IMR-90 (cell line): Measurements from ENCODE around the gene ABLIM3. TPM values are rescaled to one million over a fixed set of nuclear protein-coding genes. Genes with fewer than 3 reads are reported as not detected.

Experiments
- ATAC-seq: fragments of 200-7000 bp; cut with Tn5 transposase; 2 replicates; pipeline ENCODE4 v1.9.1; 2020; ENCODE audit warnings: low read depth, mild to moderate bottlenecking, moderate library complexity
- BruUV-seq: library from RNA; stranded (reverse); fragments of 400-500 nt; replicated peaks from 2 replicates; lab custom pipeline; 2021; lab: Mats Ljungman, UMichigan
- CTCF ChIA-PET: fragments of 300-600 bp; formaldehyde crosslinking; extraction: SDS; loops from one replicate; lab custom pipeline; 2021; ENCODE audit warnings: antibody characterized with exemption; lab: Yijun Ruan, JAX
- POLR2A ChIA-PET: fragments of 300-600 bp; sonication (Branson Sonifier 250); formaldehyde crosslinking; loops from one replicate; lab custom pipeline; 2022; ENCODE audit warnings: antibody characterized with exemption; ENCODE audit not compliant: unreplicated experiment; lab: Charles Lee
- DNase-seq: peaks from one replicate; pipeline ENCODE4 v3.0.0; 2013
- H2AFZ ChIP-seq: replicated peaks from 2 replicates; pipeline ENCODE3; 2013; ENCODE audit warnings: low read length, mild to moderate bottlenecking; ENCODE audit not compliant: poor library complexity
- H2AK5ac ChIP-seq: 2 replicates; pipeline ENCODE4 v1.6.1; 2013; ENCODE audit warnings: low read depth, low read length, inconsistent platforms
- H2AK9ac ChIP-seq: replicated peaks from 2 replicates; pipeline ENCODE3; 2013; ENCODE audit warnings: mild to moderate bottlenecking, low read depth, low read length, moderate library complexity; ENCODE audit not compliant: poor library complexity
- H2BK120ac ChIP-seq: 2 replicates; pipeline ENCODE4 v1.6.1; 2013; ENCODE audit warnings: low read depth, low read length, inconsistent platforms
- H2BK15ac ChIP-seq: 3 replicates; pipeline ENCODE4 v1.6.1; 2013; ENCODE audit warnings: low read depth, low read length, inconsistent platforms
- H2BK20ac ChIP-seq: 2 replicates; pipeline ENCODE4 v1.6.1; 2013; ENCODE audit warnings: low read depth, mild to moderate bottlenecking, inconsistent platforms, low read length, moderate library complexity
- H2BK5ac ChIP-seq: 2 replicates; pipeline ENCODE4 v1.6.1; 2013; ENCODE audit warnings: mild to moderate bottlenecking, low read depth, low read length, inconsistent platforms; ENCODE audit not compliant: poor library complexity, severe bottlenecking
- H3K14ac ChIP-seq: replicated peaks from 2 replicates; pipeline ENCODE4 v1.6.1; 2013; ENCODE audit warnings: low read depth, low read length, inconsistent platforms
- H3K18ac ChIP-seq: 2 replicates; pipeline ENCODE4 v1.6.1; 2013; ENCODE audit warnings: low read depth, low read length, control low read depth
- H3K23ac ChIP-seq: 2 replicates; pipeline ENCODE4 v1.6.1; 2013; ENCODE audit warnings: low read depth, low read length, inconsistent platforms
- H3K27ac ChIP-seq: 2 replicates; pipeline ENCODE4 v1.5.1; 2013; ENCODE audit warnings: mild to moderate bottlenecking, control low read depth, low read length; ENCODE audit not compliant: insufficient read depth
- H3K27me3 ChIP-seq: 2 replicates; pipeline ENCODE4 v1.6.1; 2013; ENCODE audit warnings: low read length; ENCODE audit not compliant: control insufficient read depth, insufficient read depth
- H3K36me3 ChIP-seq: 2 replicates; pipeline ENCODE4 v1.6.1; 2013; ENCODE audit warnings: low read length, mixed read lengths; ENCODE audit not compliant: control insufficient read depth, insufficient read depth
- H3K4ac ChIP-seq: 2 replicates; pipeline ENCODE4 v1.6.1; 2013; ENCODE audit warnings: low read depth, low read length, inconsistent platforms
- H3K4me1 ChIP-seq: 2 replicates; pipeline ENCODE4 v1.6.1; 2013; ENCODE audit warnings: low read length, mixed read lengths; ENCODE audit not compliant: control insufficient read depth, insufficient read depth
- H3K4me2 ChIP-seq: 2 replicates; pipeline ENCODE4 v1.6.1; 2013; ENCODE audit warnings: low read depth, mild to moderate bottlenecking, control low read depth, low read length, moderate library complexity
- H3K4me3 ChIP-seq: 2 replicates; pipeline ENCODE4 v1.5.1; 2013; ENCODE audit warnings: low read depth, mild to moderate bottlenecking, control low read depth, low read length, moderate library complexity; ENCODE audit not compliant: insufficient read depth
- H3K56ac ChIP-seq: 2 replicates; pipeline ENCODE4 v1.6.1; 2013; ENCODE audit warnings: low read length, inconsistent platforms; ENCODE audit not compliant: insufficient read depth; ENCODE audit errors: extremely low read depth
- H3K79me1 ChIP-seq, 2 experiments: 2 replicates each; pipeline ENCODE4 v1.6.1; 2013; ENCODE audit warnings: low read length in 2 of 2, inconsistent platforms in 1 of 2, low read depth in 1 of 2
- H3K9ac ChIP-seq: 2 replicates; pipeline ENCODE4 v1.6.1; 2013; ENCODE audit warnings: low read depth, low read length, control low read depth
- H3K9me1 ChIP-seq: 2 replicates; pipeline ENCODE4 v1.6.1; 2013; ENCODE audit warnings: low read length, inconsistent platforms; ENCODE audit not compliant: insufficient read depth
- H3K9me3 ChIP-seq: 2 replicates; pipeline ENCODE4 v1.6.1; 2013; ENCODE audit warnings: low read length; ENCODE audit not compliant: control insufficient read depth, insufficient read depth
- H4K20me1 ChIP-seq: 2 replicates; pipeline ENCODE4 v1.6.1; 2013; ENCODE audit warnings: low read length, inconsistent platforms; ENCODE audit not compliant: insufficient read depth
- H4K5ac ChIP-seq: 2 replicates; pipeline ENCODE4 v1.6.1; 2013; ENCODE audit warnings: mild to moderate bottlenecking, low read depth, low read length, control low read depth
- H4K8ac ChIP-seq, 2 experiments: 2 replicates each; pipeline ENCODE4 v1.6.1; 2013; ENCODE audit warnings: low read depth in 2 of 2, low read length in 2 of 2, control low read depth in 1 of 2, inconsistent platforms in 1 of 2
- H4K91ac ChIP-seq: 2 replicates; pipeline ENCODE4 v1.6.1; 2013; ENCODE audit warnings: low read depth, low read length, inconsistent platforms; ENCODE audit not compliant: insufficient read depth
- CHD1 ChIP-seq: IDR thresholded peaks from 2 replicates; pipeline ENCODE4 v1.6.1; 2012; ENCODE audit warnings: low read depth, low read length, improper control_type of control experiment
- ELK1 ChIP-seq: fragments of 150-350 bp; IDR thresholded peaks from 2 replicates; pipeline ENCODE4 v1.6.1; 2016; ENCODE audit warnings: low read depth, mild to moderate bottlenecking, low read length, moderate library complexity, borderline replicate concordance
- MAFK ChIP-seq: IDR thresholded peaks from 2 replicates; pipeline ENCODE4 v1.6.1; 2012; ENCODE audit warnings: low read depth, low read length, improper control_type of control experiment
- RAD21 ChIP-seq: IDR thresholded peaks from 2 replicates; pipeline ENCODE4 v1.6.1; 2012; ENCODE audit warnings: low read length, improper control_type of control experiment
- RCOR1 ChIP-seq: IDR thresholded peaks from 2 replicates; pipeline ENCODE4 v1.6.1; 2012; ENCODE audit warnings: mild to moderate bottlenecking, low read length, improper control_type of control experiment; ENCODE audit not compliant: insufficient replicate concordance
- WGBS, 2 experiments: methylation state at CpG; one replicate each; pipeline versions ENCODE4 v1.1.5 to v1.1.7; 2013; ENCODE audit warnings: missing lambda C conversion rate in 2 of 2; ENCODE audit not compliant: insufficient read length in 1 of 2; ENCODE audit errors: extremely low coverage in 2 of 2; 5-methylcytosine and 5-hydroxymethylcytosine counted together
- dilution Hi-C: fragments of 300-500 bp; cut with HindIII; formaldehyde crosslinking; loops from one replicate; pipeline ENCODE4 v1.14.3; 2018; ENCODE audit warnings: low sequenced_read_pairs; ENCODE audit not compliant: unreplicated experiment
- in situ Hi-C: fragments of 300-500 bp; cut with MboI; formaldehyde crosslinking; loops from 3 replicates; pipeline ENCODE4 v1.14.3; 2019; ENCODE audit warnings: low sequenced_read_pairs, inconsistent platforms, mixed read lengths
- intact Hi-C: fragments of 100-400 bp; cut with micrococcal nuclease; formaldehyde crosslinking; loops from 2 replicates; pipeline ENCODE4 v1.10.0; 2022
- polyA plus RNA-seq, 3 experiments: library from polyadenylated mRNA; depleted of rRNA; stranded (reverse); fragments of >200 nt; gene quantifications; 2 replicates each; pipeline ENCODE4 v1.2.3, GENCODE V29; 2012; ENCODE audit warnings: low replicate concordance in 1 of 3
- total RNA-seq: library from RNA; depleted of rRNA; stranded (reverse); fragments of >200 nt; gene quantifications from 2 replicates; pipeline ENCODE4 v1.2.3, GENCODE V29; 2012

Gene ABLIM3
- total and polyA plus RNA-seq, 2 of the 4 experiments (the other 2 are of a cell fraction) = 33.3 to 69.9 TPM

- no peak overlapping the region for H2AK5ac ChIP-seq
- no TSS peak for BruUV-seq
- H2BK120ac ChIP-seq = no peak overlapping the region
- H4K5ac ChIP-seq = no peak overlapping the region
- H3K4ac ChIP-seq = no peak overlapping the region
- H3K9me3 ChIP-seq = no peaks in the 10 kb centered on the region
- in situ Hi-C loops = no loop called here
- CTCF ChIA-PET = interaction anchor here (1.0 kb wide), 1 partner anchor 15 kb away, joined by 4 read pairs; no protein-coding TSS in a partner anchor
- H3K23ac ChIP-seq = no peak overlapping the region
- peaks cover 4% of the 10 kb centered on the region for H3K4me1 ChIP-seq
- no peak overlapping the region for H2AK9ac ChIP-seq
- no peak overlapping the region for H2BK15ac ChIP-seq
- no peak for DNase-seq
- H3K4me2 ChIP-seq = no peak overlapping the region
- H2BK20ac ChIP-seq = no peak overlapping the region
- H3K14ac ChIP-seq = no peak overlapping the region
- POLR2A ChIA-PET = no interaction called here
- TF ChIP-seq RAD21 = no peak
- TF ChIP-seq ELK1 = no peak
- no peak for TF ChIP-seq MAFK
- no peak for TF ChIP-seq CHD1
- no peak for TF ChIP-seq RCOR1
- no peak overlapping the region for H3K9ac ChIP-seq
- no peak overlapping the region for H2AFZ ChIP-seq
- H4K20me1 ChIP-seq = peaks cover 4% of the 10 kb centered on the region; the same call in 1 of the 2 replicates
- no peak overlapping the region for H3K18ac ChIP-seq
- no peak overlapping the region for H4K8ac ChIP-seq
- no peak overlapping the region for H3K27ac ChIP-seq
- intact Hi-C loops = no loop called here
- no peak for ATAC-seq
- no peak overlapping the region for H4K91ac ChIP-seq
- H3K9me1 ChIP-seq = peaks cover 15% of the 10 kb centered on the region
- dilution Hi-C loops = no loop called here
- no peak overlapping the region for H2BK5ac ChIP-seq
- no peak overlapping the region for H3K56ac ChIP-seq
- H3K4me3 ChIP-seq = no peak overlapping the region
- no peaks in the 10 kb centered on the region for H3K36me3 ChIP-seq
- no peaks in the 10 kb centered on the region; the same call in 1 of the 2 replicates for H3K27me3 ChIP-seq
- H3K79me1 ChIP-seq = peaks cover 0 to 14% of the 10 kb centered on the region in 2 experiments; a peak in 1 of 4 replicates
- WGBS, 2 experiments = no CpG with 5 or more reads among the region's 4 CpGs
Measured at GRCh38 chr5:149280802-149281201, 139.5 kb downstream of the ABLIM3 start.
